HG03060 (cell line): Measurements from ENCODE around the gene SBK2.
"Not testable (repeated sequence)": the region's sequence is repeated elsewhere in the genome, so short reads cannot be mapped to it uniquely, and the experiment has no call there.

Source experiments
- ATAC-seq: cut with Tn5 transposase; IDR thresholded peaks from one replicate; pipeline ENCODE4 v1.9.1; 2021; ENCODE audit warnings: low read depth, moderate number of reproducible peaks; ENCODE audit not compliant: unreplicated experiment

Gene SBK2

DNA sequence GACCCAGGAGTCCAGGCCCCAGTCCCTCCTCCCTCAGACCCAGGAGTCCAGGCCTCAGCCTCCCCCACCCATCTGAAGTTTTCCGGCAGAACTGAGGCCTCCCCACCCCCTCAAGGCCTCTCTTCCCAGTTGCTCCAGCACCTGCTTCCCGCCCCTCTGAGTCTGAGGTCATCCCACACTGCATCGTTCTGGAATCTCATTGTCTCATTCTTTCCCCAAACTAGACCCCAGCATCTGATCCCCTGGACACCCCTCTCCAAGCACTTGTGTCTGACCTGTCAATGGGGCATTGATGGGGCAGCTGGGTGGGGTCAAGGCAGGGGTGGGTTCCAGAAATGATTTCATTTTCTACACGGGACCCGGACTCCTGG is 793 bp upstream of the SBK2 start:
- ATAC-seq, result no peak

DNA sequence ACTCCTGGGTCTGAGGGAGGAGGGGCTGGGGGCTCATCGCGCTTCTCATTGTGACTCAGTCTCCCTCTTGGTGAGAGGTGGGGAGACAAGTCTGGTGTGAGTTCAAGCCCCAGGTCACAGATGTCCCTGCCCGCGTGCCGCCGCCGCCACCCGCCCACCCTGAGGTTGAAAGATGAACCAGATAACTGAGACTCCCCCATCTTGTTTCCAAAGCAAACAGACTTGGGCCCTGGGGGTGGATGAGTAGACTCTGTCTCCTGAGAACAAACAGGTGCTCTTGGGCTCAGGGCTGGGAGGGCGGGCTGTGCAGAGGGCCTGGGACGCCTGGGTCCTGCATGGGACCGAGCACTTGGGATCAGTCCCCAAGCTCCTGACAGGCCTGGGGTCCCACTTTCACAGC is 567 bp downstream of the SBK2 start:
- no peak for ATAC-seq

DNA sequence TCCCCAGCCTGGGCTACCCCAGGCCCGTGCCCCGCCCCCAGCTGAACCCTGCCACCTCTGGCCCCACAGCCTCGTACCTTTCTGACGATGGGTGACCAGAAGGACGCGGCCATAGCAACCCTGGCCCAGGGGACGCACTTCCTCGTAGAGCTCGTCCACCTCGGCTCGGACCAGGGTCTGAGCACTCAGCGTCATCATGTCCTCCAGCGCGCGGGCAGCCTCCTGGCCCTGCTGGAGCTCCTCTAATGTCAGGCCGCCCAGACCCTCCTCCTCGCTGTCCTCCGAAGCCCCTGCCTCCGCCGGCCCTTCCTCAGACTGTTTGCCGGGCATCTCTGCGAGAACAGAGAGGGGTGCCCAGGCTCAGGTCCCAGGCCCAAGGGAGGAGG is 975 bp downstream of the SBK2 start:
- ATAC-seq, result no peak

DNA sequence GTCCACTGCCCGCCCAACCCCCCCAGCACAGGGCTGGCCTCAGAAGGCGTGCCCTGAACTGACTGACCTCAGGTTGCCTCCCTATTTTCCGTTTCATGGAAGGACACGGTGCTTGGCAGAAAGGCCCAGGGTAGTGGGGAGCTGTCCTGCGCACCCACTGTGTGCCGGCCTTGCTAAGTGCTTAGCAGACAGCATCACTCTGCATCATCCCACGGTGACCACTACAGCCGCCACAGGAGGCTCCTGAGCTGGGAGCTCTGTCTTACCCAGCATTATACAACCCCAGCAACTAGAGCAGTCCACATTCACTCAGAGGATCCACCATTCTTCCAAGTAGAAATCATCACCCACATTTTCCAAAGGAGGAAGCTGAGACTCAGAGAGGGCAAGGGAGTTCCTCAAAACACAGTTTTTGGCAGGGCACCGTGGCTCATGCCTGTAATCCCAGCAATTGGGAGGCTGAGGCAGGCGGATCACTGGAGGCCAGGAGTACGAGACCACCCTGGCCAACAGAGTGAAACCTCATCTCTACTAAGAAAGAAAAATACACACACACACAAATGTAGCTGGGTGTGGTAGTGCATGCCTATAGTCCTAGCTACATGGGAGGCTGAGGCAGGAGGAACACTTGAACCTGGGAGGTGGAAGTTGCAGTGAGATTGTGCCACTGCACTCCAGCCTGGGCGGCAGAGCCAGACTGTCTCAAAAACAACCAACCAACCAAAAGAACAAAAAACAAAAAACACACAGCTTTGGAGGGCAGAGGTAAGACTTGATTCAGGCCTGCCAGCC is 1.6 kb downstream of the SBK2 start:
- ATAC-seq, result no peak

DNA sequence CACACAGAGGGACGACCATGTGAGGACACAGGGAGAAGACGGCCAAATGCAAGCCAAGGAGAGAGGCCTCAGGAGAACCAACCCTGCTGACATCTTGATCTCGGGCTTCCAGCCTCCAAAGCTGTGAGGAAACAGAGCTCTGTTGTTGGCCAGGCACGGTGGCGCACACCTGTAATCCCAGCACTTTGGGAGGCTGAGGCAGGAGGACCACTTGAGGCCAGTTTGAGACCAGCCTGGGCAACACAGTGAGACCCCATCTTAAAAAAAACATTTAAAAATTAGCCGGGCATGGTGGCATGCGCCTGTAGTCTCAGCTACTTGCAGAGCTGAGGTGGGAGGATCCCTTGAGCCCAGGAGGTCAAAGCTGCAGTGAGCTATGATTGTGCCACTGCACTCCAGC is 2.7 kb downstream of the SBK2 start:
- not testable (repeated sequence) for ATAC-seq

DNA sequence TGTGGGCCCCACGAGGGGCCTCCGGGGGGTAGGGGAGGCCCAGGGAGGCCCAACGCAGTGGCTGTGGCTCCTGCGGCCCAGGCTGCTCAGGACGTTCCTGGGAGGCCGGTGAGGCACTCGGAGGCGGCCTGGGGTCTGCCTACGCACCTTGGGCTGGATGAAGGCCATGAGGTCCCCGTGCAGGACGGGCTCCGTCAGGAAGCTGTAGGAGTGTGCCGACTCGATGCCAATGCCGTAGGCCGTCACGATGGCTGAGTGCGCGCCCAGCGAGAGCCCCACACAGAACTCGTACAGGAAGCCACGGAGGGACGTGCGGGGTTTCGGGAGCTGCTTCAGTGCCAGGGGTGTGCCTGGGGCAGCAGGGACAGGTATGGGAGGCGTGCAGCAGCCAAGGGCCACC is 5.9 kb downstream of the SBK2 start:
- no peak for ATAC-seq

DNA sequence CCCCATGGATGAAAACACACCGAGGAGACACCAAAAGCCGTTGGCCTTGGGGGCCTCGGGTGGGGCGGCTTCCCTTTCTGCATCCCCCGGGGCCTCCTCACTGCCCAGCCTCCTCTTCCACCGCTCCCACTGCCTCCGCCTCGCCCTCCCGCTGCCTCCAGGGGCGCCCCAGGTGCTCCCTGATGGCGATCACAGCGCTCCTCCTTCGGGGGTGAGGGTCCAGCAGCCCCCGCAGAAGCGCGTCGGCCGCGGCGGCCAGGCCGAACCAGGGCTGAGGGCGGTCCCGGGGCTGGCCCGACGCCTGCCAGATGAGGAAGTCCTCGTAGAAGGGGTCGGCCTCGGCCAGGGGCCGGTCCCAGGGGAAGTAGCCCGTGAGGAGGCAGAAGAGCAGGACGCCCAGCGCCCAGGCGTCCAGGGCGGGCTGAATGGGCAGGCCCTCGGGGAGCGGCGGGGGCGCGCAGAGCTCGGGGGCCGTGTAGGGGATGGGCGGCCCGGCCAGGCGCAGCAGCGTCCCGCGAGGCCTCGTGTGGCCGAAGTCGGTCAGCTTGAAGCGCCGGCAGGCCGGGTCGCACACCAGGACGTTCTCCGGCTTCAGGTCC is 7.2 kb downstream of the SBK2 start:
- ATAC-seq, result no peak

DNA sequence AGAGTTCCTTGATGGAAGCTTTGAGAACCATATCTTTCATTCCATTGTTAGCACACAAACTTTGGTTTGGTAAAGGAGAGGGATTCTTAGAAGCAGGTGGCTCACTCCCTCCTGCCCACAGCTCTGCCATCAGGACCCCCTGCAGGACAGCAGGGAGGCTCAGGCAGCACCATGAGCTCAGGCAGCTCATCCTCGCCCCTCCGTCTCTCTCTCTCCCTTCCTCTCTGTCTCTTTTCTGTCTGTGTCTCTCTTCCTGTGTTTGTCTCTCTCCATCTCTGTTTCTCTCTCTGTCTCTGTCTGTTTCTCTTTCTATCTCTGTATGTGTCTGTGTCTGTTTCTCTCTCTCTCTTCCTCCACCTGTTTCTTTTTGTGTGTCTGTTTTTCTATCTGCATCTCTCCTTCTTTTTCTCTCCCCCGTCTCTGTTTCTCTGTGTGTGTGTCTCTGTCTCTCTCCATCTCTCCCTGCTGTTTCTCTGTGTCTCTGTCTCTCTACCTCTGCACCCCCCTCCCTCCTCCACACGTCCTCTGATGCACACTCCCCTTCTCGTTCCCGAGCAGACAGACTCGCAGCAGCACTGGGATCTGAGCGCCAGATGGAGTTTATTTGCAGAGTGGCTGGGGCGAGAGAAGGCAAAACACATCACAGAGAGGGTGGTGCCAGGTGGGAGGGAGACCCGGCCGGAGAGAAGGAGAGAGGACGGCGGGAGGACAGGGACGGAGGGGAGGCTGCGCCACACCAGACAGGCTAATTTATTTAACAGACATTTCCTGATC is 8.7 kb downstream of the SBK2 start:
- no peak for ATAC-seq

DNA sequence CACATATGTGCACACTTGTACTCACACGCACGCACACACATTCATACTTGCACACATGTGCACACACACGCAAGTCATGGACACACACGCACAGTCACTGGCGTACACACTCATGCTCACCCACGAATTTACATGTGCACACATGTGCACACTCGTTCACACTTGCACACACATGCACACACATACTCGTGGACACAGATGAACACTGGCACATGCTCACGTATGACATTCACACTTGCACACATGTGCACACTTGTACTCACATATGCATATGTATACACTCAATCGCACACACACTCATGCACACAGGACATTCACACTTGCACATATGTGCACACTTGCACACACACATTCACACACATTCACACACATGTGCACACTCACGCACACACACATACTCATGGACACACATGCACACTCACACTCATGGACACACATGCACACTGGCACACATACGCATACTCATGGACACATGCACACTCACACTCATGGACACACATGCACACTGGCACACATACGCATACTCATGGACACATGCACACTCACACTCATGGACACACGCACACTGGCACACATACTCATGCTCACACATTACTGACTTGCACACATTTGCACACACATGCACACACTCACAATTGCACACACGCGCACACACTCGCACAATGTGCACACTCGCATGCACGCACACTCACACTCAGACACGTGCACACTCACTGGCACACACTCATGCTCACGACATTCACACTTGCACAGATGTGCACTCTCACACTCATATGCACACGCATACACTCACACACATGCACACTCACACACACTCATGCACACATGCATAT is 9.5 kb downstream of the SBK2 start:
- ATAC-seq, result no peak

DNA sequence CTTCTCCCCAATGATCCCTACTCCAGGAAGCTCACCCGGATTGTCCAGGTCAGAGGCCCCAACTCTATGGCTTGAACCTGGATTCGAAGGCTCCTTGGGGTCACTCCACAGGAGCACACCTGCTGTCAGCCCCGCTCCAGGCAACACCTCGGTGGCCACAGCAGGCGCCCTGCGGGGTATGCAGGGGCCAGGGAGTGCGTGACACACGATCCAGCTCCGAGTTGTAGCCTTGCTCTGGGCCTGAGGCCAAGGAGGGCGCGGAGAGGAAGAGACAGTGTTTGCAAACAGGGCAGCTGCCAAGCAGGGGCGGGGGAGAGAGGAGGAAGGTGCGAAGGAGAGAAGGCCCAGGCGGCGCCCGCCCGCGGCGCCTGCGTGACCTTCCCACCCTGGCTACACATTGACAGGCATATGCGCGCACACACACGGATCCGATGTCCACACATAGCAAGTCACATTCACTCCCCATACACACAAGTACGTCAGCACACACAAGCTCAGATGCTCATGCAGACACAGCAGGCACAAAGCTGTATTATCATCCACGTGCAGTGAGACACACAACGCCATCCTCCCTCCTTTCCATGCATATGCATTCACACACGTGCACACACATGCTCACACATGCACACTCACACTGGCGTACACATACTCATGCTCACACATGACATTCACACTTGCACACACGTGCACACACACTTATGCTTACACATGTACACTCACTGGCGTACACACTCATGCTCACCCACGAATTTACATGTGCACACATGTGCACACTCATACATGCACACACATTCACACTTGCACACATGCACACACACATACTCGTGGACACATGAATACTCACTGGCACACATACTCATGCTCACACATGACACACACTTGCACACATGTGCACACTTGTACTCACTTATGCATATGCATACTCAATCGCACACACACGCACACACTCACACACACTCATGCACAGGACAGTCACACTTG is 10.4 kb downstream of the SBK2 start:
- ATAC-seq, result no peak

DNA sequence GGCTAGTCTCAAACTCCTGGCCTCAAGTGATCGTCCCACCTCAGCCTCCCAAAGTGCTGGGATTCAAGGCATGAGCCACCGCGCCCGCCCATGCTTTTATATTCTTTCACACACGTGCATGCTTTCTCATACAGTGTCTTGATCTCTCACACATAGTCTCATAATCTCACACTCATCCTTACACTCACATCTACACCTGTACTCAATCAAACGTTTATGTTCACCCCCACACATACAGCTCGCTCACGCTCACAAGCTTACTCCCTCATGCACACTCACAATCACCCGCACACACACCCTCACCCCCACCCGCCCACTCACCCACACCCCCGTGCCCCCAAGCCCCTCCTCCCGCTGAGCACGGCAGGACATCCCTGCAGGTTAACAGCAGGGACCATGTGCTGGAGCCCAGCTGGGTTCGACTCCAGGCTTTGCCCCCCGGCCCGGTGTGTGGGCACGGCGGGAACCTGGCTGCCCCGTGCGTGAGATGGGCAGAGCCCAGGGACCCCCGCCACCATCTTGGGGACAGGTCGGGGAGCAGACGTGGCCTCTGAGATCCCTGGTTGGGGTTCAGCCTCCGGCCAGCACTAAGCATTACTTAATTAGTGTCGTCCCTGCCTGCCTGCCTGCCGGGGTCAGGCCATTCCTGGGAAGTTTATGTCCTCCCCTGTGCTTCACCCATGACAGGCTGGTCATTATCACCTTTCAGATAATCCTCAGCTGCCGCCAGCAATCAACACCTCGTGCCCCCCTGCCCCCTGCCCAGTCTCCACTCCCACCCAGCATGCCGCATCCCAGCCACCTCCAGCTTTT is 11.4 kb downstream of the SBK2 start:
- ATAC-seq, result no peak

DNA sequence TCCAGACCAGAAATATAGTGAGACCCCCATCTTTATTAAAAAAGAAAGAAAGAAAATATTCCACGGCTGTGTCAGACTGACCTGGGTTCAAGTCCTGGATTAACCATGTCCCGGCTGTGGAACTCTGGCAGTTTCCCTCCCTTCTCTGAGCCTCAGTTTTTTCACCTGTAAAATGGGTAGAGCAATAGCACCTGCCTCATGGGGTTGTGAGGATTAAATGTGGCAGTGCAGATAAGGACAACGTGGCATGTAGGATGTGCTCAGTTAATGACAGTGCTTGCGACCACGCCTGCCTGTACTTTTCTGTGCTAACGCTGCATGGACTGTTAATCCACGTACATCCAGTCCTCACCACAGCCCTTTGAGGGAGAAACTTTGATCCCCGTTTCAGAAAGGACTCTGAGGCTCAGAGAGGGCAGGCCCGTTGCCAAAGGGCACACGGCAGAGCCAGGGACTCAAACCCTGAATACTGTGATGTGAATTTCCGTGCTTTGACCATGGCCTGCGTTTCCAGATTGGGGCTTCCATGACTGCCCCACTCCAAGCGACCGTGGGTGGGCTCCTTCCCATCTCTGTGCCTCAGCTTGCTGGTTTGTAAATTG is 16.1 kb downstream of the SBK2 start:
- no peak for ATAC-seq

DNA sequence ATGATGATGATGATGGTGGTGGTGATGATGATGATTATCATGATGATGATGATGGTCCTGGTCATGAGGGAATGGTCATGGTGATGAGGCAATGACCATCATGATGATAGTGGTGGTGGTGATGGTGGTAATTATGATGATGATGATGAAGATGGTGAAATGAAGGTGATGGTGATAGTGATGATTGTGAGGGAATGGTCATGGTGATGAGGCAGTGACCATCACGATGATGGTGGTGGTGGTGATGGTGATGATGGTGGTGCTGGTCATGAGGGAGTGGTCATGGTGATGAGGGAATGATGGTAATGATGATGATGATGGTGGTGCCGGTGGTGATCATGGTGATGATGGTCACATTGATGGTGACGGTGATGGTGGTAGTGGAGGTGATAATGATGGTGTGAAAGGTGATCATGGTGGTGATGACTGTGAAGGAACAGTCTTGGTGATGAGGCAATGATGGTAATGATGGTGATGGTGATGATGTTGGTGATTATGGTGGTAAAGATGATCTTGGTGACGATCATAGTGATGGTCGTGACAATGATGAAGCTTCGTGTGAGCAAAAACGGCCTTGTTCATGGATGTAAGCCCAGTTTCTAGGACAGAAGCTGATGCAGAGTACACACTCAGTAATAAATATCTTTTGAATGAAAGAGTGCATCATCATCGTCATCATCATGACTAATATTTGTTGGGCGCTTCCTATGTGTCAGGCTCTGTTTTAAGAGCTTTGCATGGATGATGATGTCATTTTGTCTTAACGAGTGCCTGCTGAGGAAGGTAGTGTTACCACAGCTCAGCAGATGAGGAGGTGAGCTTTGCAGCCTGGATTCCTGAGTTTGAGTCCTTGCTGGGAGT is 17.3 kb downstream of the SBK2 start:
- ATAC-seq, result no peak

DNA sequence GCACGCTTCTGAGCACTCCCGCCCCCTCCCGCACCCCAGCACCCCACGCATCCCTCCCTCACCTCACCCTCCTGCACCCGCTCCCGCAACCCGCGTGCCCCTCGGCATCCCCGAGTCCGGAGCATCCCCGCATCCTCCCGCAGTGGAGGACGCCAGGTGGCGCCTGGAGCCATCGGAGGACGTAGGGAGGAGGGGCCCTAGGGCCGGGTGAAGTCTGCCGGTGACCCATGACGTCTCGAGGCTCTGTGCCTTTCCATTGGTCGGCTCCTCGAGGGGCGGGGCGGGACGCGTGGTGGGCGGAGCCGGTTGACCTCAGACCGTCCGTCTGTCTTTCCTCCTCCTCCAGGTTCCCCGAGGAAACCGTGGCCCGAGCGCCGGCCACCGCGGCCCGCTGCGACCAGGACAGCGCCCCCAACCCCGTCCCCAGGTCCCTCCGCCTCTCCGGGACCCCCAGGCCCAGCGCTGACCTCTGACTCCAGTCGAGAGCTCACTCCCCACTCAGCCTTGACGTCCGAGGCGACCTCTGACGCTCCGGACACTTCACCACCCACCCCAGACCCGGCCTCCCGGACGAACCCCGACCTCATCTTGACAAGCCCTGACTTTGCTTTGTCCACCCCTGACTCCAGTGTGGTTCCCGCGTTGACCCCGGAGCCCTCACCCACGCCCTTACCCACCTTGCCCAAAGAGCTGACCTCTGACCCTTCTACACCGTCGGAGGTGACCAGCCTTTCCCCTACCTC is 19.9 kb downstream of the SBK2 start:
- ATAC-seq, result peak; percentile 69

DNA sequence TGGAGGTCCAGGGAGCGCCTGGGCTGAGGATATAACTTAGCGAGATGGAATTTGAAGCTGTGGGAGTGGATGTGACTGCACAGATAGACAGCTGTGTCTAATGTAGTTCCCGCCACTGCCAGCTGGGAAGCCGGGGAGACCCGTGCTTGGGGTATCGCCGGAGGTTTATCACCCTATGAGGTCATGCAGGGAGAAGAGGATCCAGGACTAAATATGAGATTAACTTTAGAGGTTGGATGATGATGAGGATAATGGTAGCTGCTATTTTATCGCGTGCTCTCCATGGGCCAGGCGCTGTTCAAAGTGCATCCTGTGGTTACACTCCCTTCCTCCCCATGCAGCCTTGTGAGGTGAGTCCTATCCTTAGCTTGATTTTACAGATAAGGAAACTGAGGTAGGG is 28.8 kb downstream of the SBK2 start:
- no peak for ATAC-seq

DNA sequence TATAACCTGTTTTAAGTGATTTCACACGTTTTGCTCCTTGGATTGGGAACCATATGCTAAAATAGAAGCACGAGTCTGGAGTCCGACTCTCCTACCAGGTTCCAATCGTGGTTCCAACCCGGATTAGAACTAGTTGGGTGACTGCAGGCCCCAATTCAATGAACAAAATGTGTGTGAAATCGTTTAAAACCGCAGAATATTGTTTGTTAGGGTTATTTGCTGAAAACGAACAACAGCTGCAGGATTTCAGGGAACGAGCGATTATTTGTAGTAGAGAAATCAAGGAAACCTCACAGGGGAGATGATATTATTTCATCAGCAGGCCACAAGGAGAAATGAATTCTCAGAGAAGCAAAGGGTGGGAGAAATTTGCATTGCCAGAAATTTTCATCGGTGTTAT is 32.0 kb downstream of the SBK2 start:
- ATAC-seq, result no peak

DNA sequence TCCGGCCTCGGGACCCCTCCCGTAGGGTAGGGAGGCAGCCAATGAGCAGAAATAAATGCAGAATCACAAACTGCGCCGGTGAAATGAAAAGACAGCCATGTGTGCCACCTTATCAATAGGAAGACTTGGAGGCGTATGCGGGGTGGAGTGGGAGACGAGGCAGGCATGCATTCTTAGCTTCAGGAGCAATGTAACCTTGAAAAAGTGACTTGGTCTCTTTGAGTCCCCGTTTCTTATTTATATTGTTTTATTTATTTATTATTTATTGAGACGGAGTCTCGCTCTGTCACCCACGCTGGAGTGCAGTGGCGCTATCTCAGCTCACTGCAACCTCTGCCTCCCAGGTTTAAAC is 32.7 kb downstream of the SBK2 start:
- no peak for ATAC-seq
